ENCODE data around the gene P2RY10. TPM values are rescaled to one million over a fixed set of nuclear protein-coding genes. Genes with fewer than 3 reads are reported as not detected.

Gene P2RY10
- total and polyA plus RNA-seq, 2 of the 8 experiments (the other 6 are each of a cell fraction or from before 2014, with no cell fraction given), result not detected

GRCh38 chrX:78964598-78964997 is 19.4 kb downstream of the P2RY10 start (continued):
- TF ChIP-seq CEBPB (IDR thresholded peaks at IDR 0.05; ENCODE audit: low read depth, low read length), result no peak
- TF ChIP-seq RAD21 (IDR thresholded peaks at IDR 0.05 in 1 of 2, conservative IDR thresholded peaks at IDR 0.05 in 1 of 2; ENCODE audit: low read depth in 2 of 2, low read length in 2 of 2), result no peak
- TF ChIP-seq BACH1 (IDR thresholded peaks at IDR 0.05; ENCODE audit: low read length), result no peak
- no peak for TF ChIP-seq KDM5A (IDR thresholded peaks at IDR 0.05; ENCODE audit: low read length)

All from H1 (cell line).